ENCODE results near the gene MKNK1.

The MKNK1 gene

DNA sequence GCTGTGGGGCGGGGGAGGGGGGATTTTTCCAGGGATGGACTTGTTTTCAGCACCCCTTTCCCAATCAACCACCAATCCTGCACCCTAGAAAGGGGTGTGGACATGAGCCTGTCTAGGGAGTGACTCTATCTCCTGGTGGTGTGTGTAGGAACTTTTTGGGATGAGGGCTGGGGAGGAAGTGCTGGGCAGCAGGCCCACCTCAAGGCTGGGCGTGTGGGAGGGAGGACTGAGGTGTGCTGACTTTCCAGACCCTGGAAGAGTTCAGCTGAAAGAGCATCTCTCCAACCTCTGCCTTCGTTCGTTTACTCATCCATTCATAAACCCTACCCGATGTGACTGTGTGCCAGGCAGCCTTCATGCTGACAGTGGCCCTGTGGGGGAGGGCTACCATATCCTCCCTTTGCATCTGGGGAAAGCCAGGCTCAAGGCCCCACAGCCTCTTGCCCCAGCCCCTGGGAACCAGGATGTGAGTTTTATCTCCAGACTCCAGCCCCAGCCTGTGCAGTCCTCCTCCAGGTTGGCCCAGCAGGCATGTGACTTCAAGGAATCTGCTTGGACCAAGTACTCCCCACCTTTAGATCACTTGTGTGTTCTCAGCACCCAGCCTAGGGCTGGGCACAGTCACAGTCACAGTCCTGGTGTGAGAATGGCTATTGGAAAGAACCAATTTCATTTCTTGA is 59.4 kb downstream of the MKNK1 start:
- FAIRE-seq (no peak), DNase-seq (ENCODE audit: low spot score) (no peak)

DNA sequence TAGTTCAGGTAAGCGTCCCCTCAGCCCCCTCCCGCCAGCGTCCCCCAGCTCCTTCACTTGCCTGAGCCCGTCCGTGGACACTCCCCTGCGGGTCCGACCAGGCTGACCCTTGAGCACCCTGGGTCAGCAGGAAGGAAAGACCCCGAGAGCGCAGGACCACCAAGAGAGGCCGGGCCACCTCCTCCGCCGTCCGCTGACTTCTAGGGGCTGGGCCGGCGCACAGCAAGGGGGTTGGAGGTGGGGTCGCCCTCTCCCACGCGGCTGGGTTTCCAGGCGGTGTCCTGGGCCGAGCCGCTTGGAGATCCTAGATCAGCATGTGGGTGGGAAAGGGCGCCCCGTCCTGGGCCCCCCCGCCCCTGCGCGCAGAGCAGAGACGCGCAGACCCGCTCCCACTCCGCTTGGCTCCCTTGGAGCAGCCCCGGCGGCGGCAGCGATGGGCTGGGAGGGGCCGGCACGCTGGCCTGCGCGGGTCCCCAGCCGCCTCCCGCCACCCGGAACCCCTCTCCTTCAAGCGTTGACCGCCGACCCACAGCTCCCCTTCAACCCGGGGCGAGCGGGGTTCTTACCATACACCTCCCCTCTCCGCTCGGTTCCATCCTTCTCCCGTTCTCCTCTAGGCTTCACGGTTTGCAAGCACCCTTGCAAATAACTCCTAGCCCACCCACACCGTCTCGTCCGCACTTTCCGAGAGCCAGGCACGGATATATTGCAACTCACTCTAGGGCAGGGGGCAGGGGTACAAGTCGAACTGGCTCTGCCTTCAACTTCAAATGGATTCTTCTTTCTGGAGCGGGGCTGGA is 60.1 kb downstream of the MKNK1 start:
- FAIRE-seq (no peak), DNase-seq (ENCODE audit: low spot score) (no peak)

- DNase-seq (ENCODE audit: low spot score) (no peak), FAIRE-seq (no peak)
These were observed 60.7 kb downstream of the MKNK1 start for GRCh38 chr1:46543382-46543760.

GRCh38 chr1:46539972-46540371 is 64.1 kb downstream of the MKNK1 start:
- peak; percentile 31 for DNase-seq (ENCODE audit: low spot score)
- FAIRE-seq = no peak

- no peak for FAIRE-seq
These were observed 65.9 kb downstream of the MKNK1 start for GRCh38 chr1:46538147-46538546.

GRCh38 chr1:46537651-46538050 is 66.4 kb downstream of the MKNK1 start:
- FAIRE-seq (no peak), DNase-seq (ENCODE audit: low spot score) (no peak)

More at GRCh38 chr1:46538147-46538546, 65.9 kb downstream of the MKNK1 start:
- DNase-seq (ENCODE audit: low spot score) = no peak

DNA sequence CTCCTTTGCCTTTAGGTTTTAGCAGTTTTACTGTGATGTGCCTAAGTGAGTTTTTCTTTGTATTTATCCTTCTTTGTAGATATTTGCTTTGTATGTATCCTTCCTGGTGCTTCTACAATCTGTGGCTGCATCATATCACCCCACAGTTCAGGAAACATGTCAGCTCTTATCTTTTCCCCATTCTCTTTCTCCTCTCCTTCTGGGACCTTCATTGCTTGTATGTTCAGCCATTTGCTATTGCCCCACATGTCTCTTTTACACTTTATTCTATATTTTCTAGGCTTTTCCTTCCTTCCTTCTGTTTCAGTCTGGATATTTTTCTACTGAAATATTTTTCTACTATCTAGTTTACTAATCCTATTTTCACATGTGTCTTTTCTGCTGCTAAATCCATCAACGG is 67.5 kb downstream of the MKNK1 start:
- no peak for FAIRE-seq
- no peak for DNase-seq (ENCODE audit: low spot score)

DNA sequence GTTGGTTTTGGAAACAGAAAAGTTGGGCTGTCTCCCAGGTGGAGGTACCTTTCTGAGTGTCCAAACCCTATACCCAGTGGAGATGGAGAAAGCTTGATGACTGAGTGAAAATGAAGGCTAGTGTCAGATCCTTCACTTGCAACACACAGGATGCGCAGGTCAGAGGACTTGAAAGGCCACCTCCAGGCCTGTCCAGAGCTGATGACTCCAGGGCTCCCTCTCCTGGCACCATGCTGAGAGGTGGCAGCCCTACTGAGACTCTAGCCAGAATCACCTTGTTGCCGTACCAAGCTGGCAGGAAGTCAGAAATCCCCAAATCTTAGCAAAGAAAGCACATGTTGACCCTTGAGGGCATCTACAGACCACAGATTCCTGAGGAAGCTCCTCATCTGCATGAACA is 69.0 kb downstream of the MKNK1 start:
- no peak for FAIRE-seq
- peak; percentile 23 for DNase-seq (ENCODE audit: low spot score)

DNA sequence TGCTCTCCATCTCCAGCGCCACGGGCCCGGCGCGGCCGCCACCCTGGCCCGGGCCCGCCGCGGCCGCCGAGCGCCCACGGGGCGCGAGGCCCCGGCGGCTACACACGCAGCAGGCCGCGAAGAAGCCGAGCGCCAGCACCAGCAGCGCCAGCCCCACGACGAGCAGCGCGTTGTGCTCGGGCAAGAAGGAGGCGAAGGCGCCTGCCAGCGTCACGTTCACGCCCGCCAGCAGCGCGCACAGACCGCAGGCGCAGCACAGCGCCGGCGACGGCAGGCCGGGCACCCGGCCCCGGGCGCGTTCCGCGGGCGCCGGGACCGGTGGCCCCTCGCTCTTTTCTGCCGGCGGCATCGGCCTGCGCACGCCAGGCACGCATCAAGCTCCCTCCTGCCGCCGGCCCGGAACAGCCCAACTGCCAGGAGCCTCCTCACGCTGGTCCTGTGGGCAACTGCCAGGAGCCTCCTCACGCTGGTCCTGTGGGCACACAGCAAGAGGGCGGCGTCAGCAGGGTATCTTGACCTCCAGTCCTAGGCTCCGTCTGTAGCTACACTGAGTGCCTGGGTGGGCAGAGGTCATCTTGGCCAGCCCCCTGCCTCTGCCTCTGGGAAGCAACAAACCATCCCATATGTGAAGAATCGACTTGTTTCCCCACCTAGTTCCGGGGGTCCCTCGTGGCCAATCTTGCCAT is 70.7 kb downstream of the MKNK1 start:
- FAIRE-seq = no peak

DNA sequence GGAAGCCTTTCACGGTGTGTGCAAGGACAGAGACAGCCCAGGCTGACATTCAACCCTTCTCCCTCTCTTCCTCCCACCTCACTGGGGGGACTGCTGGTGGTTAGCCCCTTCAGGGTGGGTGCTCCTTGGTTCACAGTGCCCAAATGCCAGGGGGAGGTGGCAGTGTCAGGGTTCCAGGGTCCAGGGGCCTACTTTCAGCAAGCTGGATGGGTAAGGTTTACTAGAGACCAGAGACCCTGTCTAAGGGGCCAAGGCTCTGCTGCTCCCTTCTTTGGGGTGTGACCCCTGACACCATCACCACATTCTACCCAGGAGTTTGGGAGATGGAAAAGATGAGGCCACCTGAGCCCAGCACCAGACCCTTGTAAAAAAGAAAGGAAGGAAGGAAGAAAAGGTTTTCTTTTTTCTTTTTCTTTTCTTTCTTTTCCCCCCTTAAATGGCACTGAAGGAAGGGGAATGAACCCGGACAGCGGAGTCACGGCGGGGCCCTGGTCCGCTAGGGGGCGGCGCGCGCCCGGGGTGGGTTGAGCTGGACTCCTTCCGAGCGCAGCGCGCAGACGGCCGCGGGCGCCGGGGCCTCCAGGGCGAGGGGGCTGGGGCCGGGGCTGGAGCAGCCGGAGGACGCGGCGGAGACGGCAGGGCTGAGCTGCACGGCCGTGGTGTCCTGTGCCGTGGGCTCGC is 71.4 kb downstream of the MKNK1 start:
- DNase-seq (ENCODE audit: low spot score) (no peak), FAIRE-seq (no peak)

More for the DNA sequence above, 70.7 kb downstream of the MKNK1 start:
- no peak for DNase-seq (ENCODE audit: low spot score)

- DNase-seq (ENCODE audit: low spot score) (no peak), FAIRE-seq (no peak)
These were observed 72.0 kb downstream of the MKNK1 start for GRCh38 chr1:46532095-46532494.

- DNase-seq (ENCODE audit: low spot score) = no peak
- FAIRE-seq = no peak
These were observed 73.2 kb downstream of the MKNK1 start for GRCh38 chr1:46530791-46531409.

- DNase-seq (ENCODE audit: low spot score) (no peak), FAIRE-seq (no peak)
These were observed 73.8 kb downstream of the MKNK1 start for GRCh38 chr1:46530311-46530710.

GRCh38 chr1:46529031-46529630 is 74.9 kb downstream of the MKNK1 start:
- FAIRE-seq = no peak
- no peak for DNase-seq (ENCODE audit: low spot score)

- no peak for FAIRE-seq
- DNase-seq (ENCODE audit: low spot score) = no peak
These were observed 75.6 kb downstream of the MKNK1 start for GRCh38 chr1:46528297-46528955.

- FAIRE-seq (no peak), DNase-seq (ENCODE audit: low spot score) (peak; percentile 57)
These were observed 76.4 kb downstream of the MKNK1 start for GRCh38 chr1:46527474-46528296.

DNA sequence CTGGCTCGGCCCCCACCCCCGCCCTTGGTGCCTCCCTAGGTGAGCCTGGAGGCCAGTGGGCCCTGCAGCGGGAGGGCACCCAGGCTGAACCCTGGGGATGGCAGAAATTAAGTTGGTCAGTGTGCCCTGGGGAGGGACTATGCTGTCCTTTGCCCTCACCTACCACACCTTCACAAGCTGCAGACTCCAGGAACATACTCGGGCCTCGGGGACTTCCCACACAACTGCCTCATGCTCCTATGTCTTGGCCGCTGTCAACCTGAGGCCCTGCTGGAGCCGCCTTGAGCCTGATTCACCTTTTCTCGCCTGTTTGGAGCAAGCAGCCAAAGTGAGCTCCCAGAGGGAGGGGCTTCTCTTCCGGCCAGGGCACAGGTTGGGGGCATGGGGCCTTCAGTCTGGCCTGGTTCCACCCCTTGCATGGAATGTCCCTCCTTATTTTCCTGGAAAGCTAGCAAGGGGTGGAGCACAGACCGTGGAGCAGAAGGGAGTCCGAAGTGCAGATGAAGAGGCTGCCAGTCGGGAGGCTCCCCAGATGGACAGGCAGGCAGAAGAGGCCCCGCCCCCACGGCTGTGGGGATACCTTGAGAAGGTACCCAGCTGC is 77.3 kb downstream of the MKNK1 start:
- DNase-seq (ENCODE audit: low spot score) = no peak
- FAIRE-seq = no peak

GRCh38 chr1:46526013-46526690 is 77.9 kb downstream of the MKNK1 start:
- DNase-seq (ENCODE audit: low spot score) = no peak
- no peak for FAIRE-seq

Measured in RCC 7860 (cell line).